ENCODE results near the gene PLAC8.

PLAC8 gene

DNA sequence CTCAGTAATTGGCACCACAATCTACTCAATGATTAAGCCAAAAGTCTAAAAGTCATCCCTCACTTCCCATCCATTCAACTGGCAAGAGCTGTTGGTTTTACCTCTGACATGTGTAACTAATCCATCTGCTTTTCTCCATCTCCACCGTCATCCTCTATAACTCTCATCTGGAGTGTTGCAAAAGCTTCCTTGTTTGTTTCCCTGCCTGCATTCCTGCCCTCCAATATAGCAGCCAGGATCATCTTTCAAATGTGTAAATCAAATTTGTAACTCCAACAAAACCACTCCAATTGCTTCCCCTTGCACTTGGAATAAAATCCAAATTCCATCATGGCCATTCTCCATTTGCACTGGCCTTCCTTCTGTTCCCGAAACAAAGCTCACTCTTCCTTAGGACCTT lies 4.3 kb upstream of the PLAC8 start:
- Histone ChIP-seq H3K27me3 (peaks cover 5% of the 10 kb centered on the region; the same call in 1 of the 2 replicates), H3K36me3 (no peaks in the 10 kb centered on the region), H3K9me3 (no peaks in the 10 kb centered on the region), H3K4me1 (no peaks in the 10 kb centered on the region), H3K4me3 (ENCODE audit: low read depth, low read length) (no peak overlapping the region)
- TF ChIP-seq, protein P1, sequence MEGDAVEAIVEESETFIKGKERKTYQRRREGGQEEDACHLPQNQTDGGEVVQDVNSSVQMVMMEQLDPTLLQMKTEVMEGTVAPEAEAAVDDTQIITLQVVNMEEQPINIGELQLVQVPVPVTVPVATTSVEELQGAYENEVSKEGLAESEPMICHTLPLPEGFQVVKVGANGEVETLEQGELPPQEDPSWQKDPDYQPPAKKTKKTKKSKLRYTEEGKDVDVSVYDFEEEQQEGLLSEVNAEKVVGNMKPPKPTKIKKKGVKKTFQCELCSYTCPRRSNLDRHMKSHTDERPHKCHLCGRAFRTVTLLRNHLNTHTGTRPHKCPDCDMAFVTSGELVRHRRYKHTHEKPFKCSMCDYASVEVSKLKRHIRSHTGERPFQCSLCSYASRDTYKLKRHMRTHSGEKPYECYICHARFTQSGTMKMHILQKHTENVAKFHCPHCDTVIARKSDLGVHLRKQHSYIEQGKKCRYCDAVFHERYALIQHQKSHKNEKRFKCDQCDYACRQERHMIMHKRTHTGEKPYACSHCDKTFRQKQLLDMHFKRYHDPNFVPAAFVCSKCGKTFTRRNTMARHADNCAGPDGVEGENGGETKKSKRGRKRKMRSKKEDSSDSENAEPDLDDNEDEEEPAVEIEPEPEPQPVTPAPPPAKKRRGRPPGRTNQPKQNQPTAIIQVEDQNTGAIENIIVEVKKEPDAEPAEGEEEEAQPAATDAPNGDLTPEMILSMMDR (IDR thresholded peaks at IDR 0.05; ENCODE audit: low read depth, low read length): no peak
- no peak for DNase-seq

DNA sequence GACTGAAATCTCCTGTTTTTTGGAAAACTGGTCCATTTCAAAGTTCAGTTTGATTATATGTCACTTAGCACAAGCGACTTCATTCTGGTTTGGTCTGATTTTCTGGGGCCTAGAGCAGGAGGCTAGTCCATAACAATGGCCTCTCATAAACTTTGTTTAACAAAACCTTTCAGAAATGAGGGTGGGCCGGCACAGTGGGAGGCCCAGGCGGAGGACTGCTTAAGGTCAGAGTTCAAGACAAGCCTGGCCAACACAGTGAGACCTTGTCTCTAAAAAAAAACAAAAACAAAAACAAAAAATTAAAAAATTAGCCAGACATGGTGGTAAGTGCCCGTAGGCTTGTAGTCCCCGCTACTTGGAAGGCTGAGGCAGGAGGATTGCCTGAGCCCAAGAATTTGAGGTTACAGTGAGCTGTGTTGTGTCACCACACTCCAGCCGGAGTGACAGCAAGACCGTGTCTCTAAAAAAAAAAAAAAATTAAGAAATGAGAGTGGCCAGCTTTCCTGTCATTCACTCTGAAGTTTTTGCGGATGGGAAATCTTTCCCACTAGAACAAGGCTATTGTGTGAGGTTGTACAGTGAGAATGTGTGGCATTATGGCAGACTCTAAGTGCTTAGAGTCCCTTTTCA lies 1.2 kb upstream of the PLAC8 start:
- H3K9me3 ChIP-seq: no peaks in the 10 kb centered on the region; the same call in 1 of the 2 replicates
- no peaks in the 10 kb centered on the region for H3K36me3 ChIP-seq
- H3K4me1 ChIP-seq: no peaks in the 10 kb centered on the region; the same call in 1 of the 2 replicates
- H3K27me3 ChIP-seq: no peaks in the 10 kb centered on the region
- no peak overlapping the region for H3K4me3 ChIP-seq (ENCODE audit: low read depth, low read length)
- TF ChIP-seq, protein P1 (IDR thresholded peaks at IDR 0.05; ENCODE audit: low read depth, low read length): no peak
- no peak for DNase-seq

DNA sequence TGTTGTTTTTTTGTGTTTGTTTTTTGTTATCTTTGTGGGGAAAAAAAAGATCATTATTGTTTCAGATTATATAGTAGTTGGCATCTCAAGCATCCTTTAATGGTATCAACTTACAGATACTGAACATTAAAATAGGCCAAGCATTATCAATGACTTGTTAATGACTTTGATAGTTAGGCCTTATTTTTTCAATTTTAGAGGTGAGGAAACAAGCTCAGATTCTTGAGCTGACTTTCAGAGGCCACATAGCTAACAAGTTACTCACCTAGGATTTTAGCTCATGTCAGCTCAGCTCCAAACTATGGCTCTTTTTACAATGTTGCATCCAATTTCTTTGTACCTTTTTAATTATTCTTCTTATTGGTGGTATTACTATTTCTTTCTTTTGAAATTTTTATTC lies 471 bp upstream of the PLAC8 start:
- peaks cover 3% of the 10 kb centered on the region; the same call in 1 of the 2 replicates for H3K4me1 ChIP-seq
- no peak overlapping the region for H3K4me3 ChIP-seq (ENCODE audit: low read depth, low read length)
- no peaks in the 10 kb centered on the region; the same call in 1 of the 2 replicates for H3K9me3 ChIP-seq
- no peaks in the 10 kb centered on the region for H3K36me3 ChIP-seq
- DNase-seq: no peak
- TF ChIP-seq, protein P1 (IDR thresholded peaks at IDR 0.05; ENCODE audit: low read depth, low read length): no peak
- no peaks in the 10 kb centered on the region for H3K27me3 ChIP-seq

DNA sequence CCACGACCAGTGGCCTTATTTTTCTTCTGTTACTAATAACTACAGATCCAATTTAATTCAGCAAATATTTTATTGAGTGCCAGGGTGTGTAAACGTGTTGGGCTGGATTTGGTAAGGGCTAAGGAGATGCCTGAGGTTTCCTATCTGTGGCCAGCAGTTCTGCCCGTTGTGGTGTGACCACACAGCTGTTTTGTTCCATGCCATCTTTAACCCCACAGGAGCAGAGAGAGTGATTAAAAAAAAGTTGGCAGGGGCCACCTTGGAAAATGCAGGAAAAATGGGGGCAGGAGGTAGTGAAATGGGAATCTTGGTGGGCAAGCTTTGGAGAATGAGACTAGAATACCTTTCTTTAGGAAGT lies 1.1 kb downstream of the PLAC8 start:
- Histone ChIP-seq H3K36me3 (no peaks in the 10 kb centered on the region), H3K27me3 (no peaks in the 10 kb centered on the region), H3K4me3 (ENCODE audit: low read depth, low read length) (no peak overlapping the region), H3K4me1 (peaks cover 3% of the 10 kb centered on the region; the same call in 1 of the 2 replicates), H3K9me3 (no peaks in the 10 kb centered on the region; the same call in 1 of the 2 replicates)
- TF ChIP-seq, protein P1 (IDR thresholded peaks at IDR 0.05; ENCODE audit: low read depth, low read length): no peak
- DNase-seq: no peak

DNA sequence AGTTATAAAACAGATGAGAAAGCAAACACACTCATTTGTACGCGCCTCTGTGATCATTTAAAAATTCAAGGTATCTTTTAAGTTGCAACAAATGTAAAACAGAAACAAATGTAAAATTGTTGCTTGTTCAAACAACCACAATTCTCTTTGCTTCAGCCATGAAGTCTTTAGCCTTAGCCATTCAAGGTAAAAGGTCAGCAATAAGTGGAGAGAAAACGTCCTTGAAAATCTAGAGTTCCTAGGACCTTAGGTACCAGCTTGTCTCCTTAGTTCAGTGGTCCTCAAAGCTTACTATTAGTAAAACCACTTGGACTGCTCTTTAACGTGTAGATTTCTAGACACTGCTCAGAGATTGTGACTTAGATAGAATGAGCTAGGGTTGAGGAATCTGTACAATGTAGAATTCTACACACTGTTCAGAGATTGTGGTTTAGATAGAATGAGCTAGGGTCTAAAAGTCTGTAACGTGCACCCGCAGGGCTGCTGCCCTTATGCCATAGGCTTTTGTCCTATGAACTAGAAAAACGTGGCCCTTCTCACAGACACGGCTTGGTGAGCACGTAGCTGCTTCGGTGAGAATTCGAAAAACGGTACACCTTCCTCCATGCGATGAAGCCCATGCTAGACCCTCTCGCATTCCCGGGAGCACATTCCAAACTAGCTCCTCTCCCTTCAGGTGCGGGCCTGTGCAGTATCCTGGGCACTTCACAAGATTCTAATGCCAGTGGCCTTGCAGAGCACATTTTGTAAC lies 1.7 kb downstream of the PLAC8 start:
- H3K4me3 ChIP-seq (ENCODE audit: low read depth, low read length): no peak overlapping the region

More for the DNA sequence above, 1.7 kb downstream of the PLAC8 start:
- no peak for DNase-seq
- peaks cover 3% of the 10 kb centered on the region; the same call in 1 of the 2 replicates for H3K4me1 ChIP-seq
- no peaks in the 10 kb centered on the region for H3K27me3 ChIP-seq
- H3K36me3 ChIP-seq: no peaks in the 10 kb centered on the region
- no peaks in the 10 kb centered on the region; the same call in 1 of the 2 replicates for H3K9me3 ChIP-seq
- TF ChIP-seq, protein P1 (IDR thresholded peaks at IDR 0.05; ENCODE audit: low read depth, low read length): no peak

All from BE2C (cell line).